ENCODE measurements around the gene KCNJ15. TPM values are rescaled to one million over a fixed set of nuclear protein-coding genes. Genes with fewer than 3 reads are reported as not detected.

Gene KCNJ15
- total RNA-seq, 3 donors from 2014 or later (not counting 1 experiment from before 2014, with no cell fraction given), result 1.9 TPM; not detected in 2

DNA sequence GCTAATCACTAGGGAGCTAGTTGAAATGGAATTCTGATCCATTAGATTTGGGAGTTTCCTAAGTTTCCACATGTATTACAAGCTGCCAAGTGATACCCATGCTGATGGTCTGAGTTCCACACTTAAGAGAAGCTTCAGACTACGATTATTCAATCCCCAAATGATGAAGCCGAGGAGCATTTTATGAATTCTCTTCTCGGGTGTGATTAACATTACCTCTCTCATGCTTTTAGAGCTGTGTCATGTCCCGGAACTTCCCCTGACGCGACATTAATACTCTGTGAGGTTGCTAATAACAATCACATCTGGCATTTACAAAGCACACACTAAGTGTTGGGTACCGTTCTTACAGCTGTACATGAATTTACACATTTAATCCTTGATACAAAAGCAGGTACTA, 63.0 kb downstream of the KCNJ15 start:
- no peak for ATAC-seq
- Histone ChIP-seq H3K9me3 (ENCODE audit: control insufficient read depth, insufficient read depth, low read length) (no peaks in the 10 kb centered on the region), H3K27ac (ENCODE audit: low read length) (no peak overlapping the region), H3K4me1 (ENCODE audit: control insufficient read depth, insufficient read depth, low read length) (no peaks in the 10 kb centered on the region), H3K27me3 (ENCODE audit: control insufficient read depth, insufficient read depth, low read length) (no peaks in the 10 kb centered on the region), H3K36me3 (ENCODE audit: control insufficient read depth, insufficient read depth, low read length) (no peaks in the 10 kb centered on the region), H3K4me3 (ENCODE audit: low read length) (no peak overlapping the region)
- no peaks in the 10 kb centered on the region for H3K9me3 Mint-ChIP-seq
- H3K4me3 Mint-ChIP-seq, result no peak overlapping the region
- TF ChIP-seq, protein P1, sequence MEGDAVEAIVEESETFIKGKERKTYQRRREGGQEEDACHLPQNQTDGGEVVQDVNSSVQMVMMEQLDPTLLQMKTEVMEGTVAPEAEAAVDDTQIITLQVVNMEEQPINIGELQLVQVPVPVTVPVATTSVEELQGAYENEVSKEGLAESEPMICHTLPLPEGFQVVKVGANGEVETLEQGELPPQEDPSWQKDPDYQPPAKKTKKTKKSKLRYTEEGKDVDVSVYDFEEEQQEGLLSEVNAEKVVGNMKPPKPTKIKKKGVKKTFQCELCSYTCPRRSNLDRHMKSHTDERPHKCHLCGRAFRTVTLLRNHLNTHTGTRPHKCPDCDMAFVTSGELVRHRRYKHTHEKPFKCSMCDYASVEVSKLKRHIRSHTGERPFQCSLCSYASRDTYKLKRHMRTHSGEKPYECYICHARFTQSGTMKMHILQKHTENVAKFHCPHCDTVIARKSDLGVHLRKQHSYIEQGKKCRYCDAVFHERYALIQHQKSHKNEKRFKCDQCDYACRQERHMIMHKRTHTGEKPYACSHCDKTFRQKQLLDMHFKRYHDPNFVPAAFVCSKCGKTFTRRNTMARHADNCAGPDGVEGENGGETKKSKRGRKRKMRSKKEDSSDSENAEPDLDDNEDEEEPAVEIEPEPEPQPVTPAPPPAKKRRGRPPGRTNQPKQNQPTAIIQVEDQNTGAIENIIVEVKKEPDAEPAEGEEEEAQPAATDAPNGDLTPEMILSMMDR (IDR thresholded peaks at IDR 0.05), result no peak
- H3K27me3 Mint-ChIP-seq (ENCODE audit: low read depth in 2 of 2), result peaks cover 11 to 25% of the 10 kb centered on the region in 2 donors
- 93% methylated on average over 7 of the region's 7 CpGs for WGBS (ENCODE audit: insufficient coverage)
- no peak overlapping the region for H3K27ac Mint-ChIP-seq
- H3K36me3 Mint-ChIP-seq, result no peaks in the 10 kb centered on the region
- DNase-seq, result no peak
- no peaks in the 10 kb centered on the region for H3K4me1 Mint-ChIP-seq
- intact Hi-C loops (cut with micrococcal nuclease), result no loop called here

DNA sequence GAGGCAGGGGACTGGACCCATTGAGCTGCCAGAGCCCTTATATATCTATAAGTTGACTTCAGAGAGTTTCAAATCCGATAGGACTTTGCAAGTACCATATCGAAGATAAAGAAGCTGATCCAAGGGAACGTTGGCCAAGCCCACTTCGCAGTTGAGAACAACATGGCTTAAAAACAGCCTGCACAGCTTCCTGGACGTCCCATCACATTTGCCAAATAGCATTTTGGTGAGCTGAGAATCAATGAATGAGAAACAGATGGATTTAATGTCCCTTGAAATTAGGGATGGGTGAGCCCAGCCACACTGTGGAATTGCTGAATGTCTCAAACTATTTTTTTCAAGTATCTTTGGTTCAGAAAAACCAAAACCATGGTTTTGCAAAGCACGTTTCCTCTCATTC, 64.8 kb downstream of the KCNJ15 start:
- H3K36me3 Mint-ChIP-seq, result no peaks in the 10 kb centered on the region
- Histone ChIP-seq H3K4me1 (ENCODE audit: control insufficient read depth, insufficient read depth, low read length) (no peaks in the 10 kb centered on the region), H3K27me3 (ENCODE audit: control insufficient read depth, insufficient read depth, low read length) (no peaks in the 10 kb centered on the region), H3K4me3 (ENCODE audit: low read length) (no peak overlapping the region), H3K9me3 (ENCODE audit: control insufficient read depth, insufficient read depth, low read length) (no peaks in the 10 kb centered on the region), H3K36me3 (ENCODE audit: control insufficient read depth, insufficient read depth, low read length) (no peaks in the 10 kb centered on the region), H3K27ac (ENCODE audit: low read length) (no peak overlapping the region)
- H3K9me3 Mint-ChIP-seq, result no peaks in the 10 kb centered on the region
- TF ChIP-seq, protein P1 (IDR thresholded peaks at IDR 0.05), result no peak
- no peak overlapping the region for H3K27ac Mint-ChIP-seq
- DNase-seq (no peak), ATAC-seq (no peak)
- H3K27me3 Mint-ChIP-seq (ENCODE audit: low read depth in 2 of 2), result peaks cover 12 to 22% of the 10 kb centered on the region in 2 donors
- no peaks in the 10 kb centered on the region for H3K4me1 Mint-ChIP-seq
- intact Hi-C loops (cut with micrococcal nuclease), result no loop called here
- H3K4me3 Mint-ChIP-seq, result no peak overlapping the region
- 91% methylated on average over 6 of the region's 6 CpGs for WGBS (ENCODE audit: insufficient coverage)

DNA sequence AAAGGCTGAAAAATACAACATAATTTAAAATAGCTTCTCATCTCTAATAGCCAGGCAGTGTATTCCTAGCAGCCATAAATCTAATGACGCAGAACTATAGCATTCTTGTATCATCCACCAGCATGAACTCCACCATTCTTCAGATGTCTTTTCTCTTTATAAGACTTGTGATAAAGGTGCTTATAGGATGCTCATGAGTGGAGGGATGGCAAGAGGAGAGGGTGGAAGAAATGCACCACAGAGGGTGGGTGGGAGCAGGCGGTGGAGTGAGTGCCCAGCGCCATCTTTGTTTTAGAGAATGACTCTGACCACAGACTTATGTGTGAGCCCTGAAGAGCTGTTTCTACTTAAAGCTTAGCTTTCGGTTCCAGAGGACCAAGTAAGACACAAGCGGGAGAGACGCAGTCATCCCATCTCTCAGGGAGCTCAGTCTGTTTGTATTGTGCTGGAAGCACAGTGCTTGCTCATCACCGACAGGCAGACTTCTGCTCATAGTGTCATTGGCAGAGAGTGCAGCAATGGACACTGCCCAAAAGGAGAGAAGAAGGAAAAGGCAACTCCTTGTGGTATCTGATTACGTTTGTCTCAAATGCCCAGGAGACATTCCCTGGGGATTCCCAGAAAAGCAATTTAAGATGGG, 65.6 kb downstream of the KCNJ15 start:
- ATAC-seq (no peak), DNase-seq (no peak)
- Histone ChIP-seq H3K27me3 (ENCODE audit: control insufficient read depth, insufficient read depth, low read length) (no peaks in the 10 kb centered on the region), H3K4me3 (ENCODE audit: low read length) (no peak overlapping the region), H3K4me1 (ENCODE audit: control insufficient read depth, insufficient read depth, low read length) (no peaks in the 10 kb centered on the region), H3K36me3 (ENCODE audit: control insufficient read depth, insufficient read depth, low read length) (no peaks in the 10 kb centered on the region), H3K27ac (ENCODE audit: low read length) (no peak overlapping the region), H3K9me3 (ENCODE audit: control insufficient read depth, insufficient read depth, low read length) (no peaks in the 10 kb centered on the region)
- Mint-ChIP-seq H3K27ac (no peak overlapping the region), H3K27me3 (ENCODE audit: low read depth in 2 of 2) (peaks cover 12 to 22% of the 10 kb centered on the region in 2 donors), H3K4me3 (no peak overlapping the region), H3K4me1 (no peaks in the 10 kb centered on the region), H3K9me3 (no peaks in the 10 kb centered on the region), H3K36me3 (no peaks in the 10 kb centered on the region)
- TF ChIP-seq, protein P1 (IDR thresholded peaks at IDR 0.05), result no peak
- 93% methylated on average over 8 of the region's 8 CpGs for WGBS (ENCODE audit: insufficient coverage)
- intact Hi-C loops (cut with micrococcal nuclease), result no loop called here
